Large intestine (tissue), 3 donors: ENCODE data around the gene COPB1. TPM values are rescaled to one million over a fixed set of nuclear protein-coding genes. Genes with fewer than 3 reads are reported as not detected.

Experiments
- DNase-seq, 2 donors: peaks; one replicate each; pipeline versions ENCODE4 v3.0.0 to v3.0.0-alpha.2; 2013
- H3K27ac ChIP-seq: one replicate; pipeline ENCODE4 v1.5.1; 2013; ENCODE audit warnings: low read length
- H3K27me3 ChIP-seq: 2 replicates; pipeline ENCODE4 v1.6.1; 2013; ENCODE audit warnings: low read length; ENCODE audit not compliant: control insufficient read depth, insufficient read depth
- H3K36me3 ChIP-seq: 2 replicates; pipeline ENCODE4 v1.6.1; 2013; ENCODE audit warnings: low read length; ENCODE audit not compliant: control insufficient read depth, insufficient read depth
- H3K4me1 ChIP-seq: one replicate; pipeline ENCODE4 v1.6.1; 2013; ENCODE audit warnings: low read length; ENCODE audit not compliant: control insufficient read depth, insufficient read depth
- H3K4me3 ChIP-seq: one replicate; pipeline ENCODE4 v1.5.1; 2013; ENCODE audit warnings: low read length
- H3K9me3 ChIP-seq: one replicate; pipeline ENCODE4 v1.6.1; 2013; ENCODE audit warnings: mild to moderate bottlenecking, low read depth, low read length, moderate library complexity; ENCODE audit not compliant: control insufficient read depth
- WGBS: methylation state at CpG from one replicate; pipeline ENCODE4 v1.1.5; 2013; ENCODE audit warnings: low lambda C conversion rate; ENCODE audit not compliant: insufficient coverage; 5-methylcytosine and 5-hydroxymethylcytosine counted together
- polyA plus RNA-seq: library from polyadenylated mRNA; unstranded; fragments of 120-200 nt; gene quantifications from one replicate; pipeline ENCODE4 v1.2.1, GENCODE V29; 2013

Gene COPB1
- polyA plus RNA-seq, 1 donor: 120 TPM

DNA sequence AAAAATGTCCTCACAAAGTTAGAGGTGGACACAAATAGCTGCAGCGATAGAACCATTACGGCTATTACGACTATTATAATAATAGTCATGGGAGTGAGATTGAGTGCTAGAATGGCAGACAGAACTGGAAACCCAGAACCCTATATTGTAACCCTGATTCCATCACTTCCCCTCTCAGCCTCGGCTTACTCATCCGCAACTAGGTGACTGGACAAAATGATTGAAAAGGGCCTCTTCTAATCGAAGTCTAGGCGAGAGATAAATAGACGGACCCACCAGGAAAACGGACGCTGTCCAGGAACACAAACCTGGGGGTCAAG, 19.9 kb upstream of the COPB1 start:
- no peaks in the 10 kb centered on the region for H3K4me1 ChIP-seq
- no peaks in the 10 kb centered on the region for H3K27me3 ChIP-seq
- peak overlapping the region; percentile 61 for H3K27ac ChIP-seq
- no CpG with 5 or more reads among the region's 10 CpGs for WGBS
- H3K4me3 ChIP-seq: peak overlapping the region; percentile 81
- H3K36me3 ChIP-seq: peaks cover 25% of the 10 kb centered on the region
- H3K9me3 ChIP-seq: no peaks in the 10 kb centered on the region
- no peak for DNase-seq

DNA sequence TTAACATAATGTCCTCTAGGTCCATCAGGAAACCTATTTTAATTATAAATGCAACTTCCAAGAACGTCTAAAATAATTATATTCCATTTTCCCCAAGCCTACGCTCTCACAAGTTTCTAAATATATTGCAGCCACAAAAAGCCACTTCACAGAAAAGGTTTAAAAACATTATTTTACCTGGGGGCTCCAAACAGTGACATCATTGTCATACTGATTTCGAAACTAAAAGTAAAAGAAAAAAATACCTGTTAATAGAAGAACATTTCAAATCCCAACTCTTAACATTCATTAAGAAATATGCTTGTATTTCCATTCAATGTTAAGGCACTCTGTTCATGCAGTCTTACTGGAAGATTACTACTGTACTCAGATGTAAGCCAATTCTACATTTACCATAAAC, 19.2 kb upstream of the COPB1 start:
- Histone ChIP-seq H3K27ac (no peak overlapping the region), H3K9me3 (no peaks in the 10 kb centered on the region), H3K27me3 (no peaks in the 10 kb centered on the region), H3K4me3 (peak overlapping the region; percentile 81), H3K36me3 (peaks cover 28% of the 10 kb centered on the region), H3K4me1 (no peaks in the 10 kb centered on the region)
- peak in 1 of 2 donors; percentile 11 for DNase-seq
- WGBS: 78% methylated on average over 1 of the region's 3 CpGs

DNA sequence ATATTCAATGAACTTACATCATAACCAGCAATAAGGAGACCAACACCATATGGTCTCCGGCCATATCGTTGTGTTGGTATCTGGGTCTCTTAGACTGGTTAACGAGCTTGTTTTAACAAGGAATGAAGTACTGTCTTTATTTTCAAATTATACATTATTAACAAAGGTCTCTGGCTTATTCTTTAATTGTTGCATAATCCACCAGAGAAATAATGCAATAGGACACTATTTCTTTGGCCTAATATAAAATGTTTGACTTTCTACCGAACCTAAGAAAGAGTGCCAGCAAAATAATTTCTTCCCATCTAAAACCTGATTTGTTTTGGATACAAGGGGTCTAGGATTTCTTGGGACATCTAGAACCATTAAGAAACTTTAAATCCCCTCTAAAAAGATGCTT, 14.2 kb upstream of the COPB1 start:
- H3K4me3 ChIP-seq: no peak overlapping the region
- no peaks in the 10 kb centered on the region for H3K9me3 ChIP-seq
- H3K4me1 ChIP-seq: no peaks in the 10 kb centered on the region
- no peak overlapping the region for H3K27ac ChIP-seq
- WGBS: no CpG with 5 or more reads among the region's 4 CpGs
- peaks cover 57% of the 10 kb centered on the region for H3K36me3 ChIP-seq
- no peaks in the 10 kb centered on the region for H3K27me3 ChIP-seq
- DNase-seq: no peak

DNA sequence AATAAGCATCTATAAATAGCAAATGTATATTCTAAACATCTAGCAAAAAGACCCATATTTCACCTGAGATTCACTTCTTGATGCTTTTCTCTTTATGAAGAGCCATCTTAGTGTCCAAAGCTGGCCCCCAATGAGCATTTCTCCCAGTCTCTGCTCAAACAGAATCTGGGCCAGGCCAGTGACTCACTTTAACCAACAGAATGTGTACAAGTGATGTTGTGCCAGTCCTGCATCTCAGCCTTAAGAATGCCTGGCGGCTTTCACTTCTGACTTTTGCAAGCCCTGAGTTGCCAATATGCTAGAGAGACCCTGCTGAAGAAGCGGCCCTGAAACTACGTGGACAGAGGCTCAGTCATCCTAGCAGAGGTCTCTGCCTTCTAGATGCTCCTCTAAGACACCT, 6.9 kb upstream of the COPB1 start:
- DNase-seq: no peak
- Histone ChIP-seq H3K4me1 (no peaks in the 10 kb centered on the region), H3K9me3 (no peaks in the 10 kb centered on the region), H3K4me3 (no peak overlapping the region), H3K27ac (no peak overlapping the region), H3K36me3 (peaks cover 46% of the 10 kb centered on the region), H3K27me3 (no peaks in the 10 kb centered on the region)
- no CpG with 5 or more reads among the region's 3 CpGs for WGBS

DNA sequence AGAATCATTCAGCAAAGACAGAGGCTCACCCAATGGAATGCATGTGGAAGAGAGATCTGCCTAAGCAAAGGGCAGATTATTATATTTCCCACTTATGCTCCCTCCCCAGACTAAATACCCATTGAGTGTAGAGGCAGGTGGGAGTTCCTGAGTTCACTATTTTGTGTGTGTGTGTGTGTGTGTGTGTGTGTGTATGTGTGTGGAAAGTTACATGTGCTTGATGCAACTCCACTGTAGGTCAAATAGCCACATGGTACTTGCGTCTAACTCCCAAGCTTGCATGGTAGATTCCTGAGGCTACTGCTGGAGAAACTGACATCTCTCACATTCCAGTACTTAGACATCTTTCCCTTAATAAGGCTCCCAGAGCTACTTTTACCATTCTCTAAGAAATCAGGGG, 3.4 kb upstream of the COPB1 start:
- no CpG with 5 or more reads among the region's 1 CpG for WGBS

DNA sequence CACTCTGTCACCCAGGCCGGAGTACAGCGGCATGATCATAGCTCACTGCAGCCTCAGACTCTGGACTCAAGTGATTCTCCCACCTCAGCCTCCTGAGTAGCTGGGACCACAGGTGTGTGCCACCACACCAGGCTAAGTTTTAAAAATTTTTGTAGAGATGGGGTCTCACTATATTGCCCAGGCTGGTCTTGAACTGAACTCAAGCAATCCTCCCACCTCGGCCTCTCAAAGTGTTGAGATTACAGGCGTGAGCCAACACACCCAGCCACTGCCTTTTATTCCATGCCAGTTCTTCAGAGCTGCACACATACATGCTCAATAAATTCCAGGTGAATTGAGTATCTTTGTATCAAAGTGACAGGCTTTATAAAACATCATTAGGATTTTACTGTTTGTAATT, 2.4 kb upstream of the COPB1 start:
- Histone ChIP-seq H3K36me3 (peaks cover 29% of the 10 kb centered on the region), H3K4me3 (no peak overlapping the region), H3K4me1 (no peaks in the 10 kb centered on the region), H3K9me3 (no peaks in the 10 kb centered on the region), H3K27ac (no peak overlapping the region), H3K27me3 (no peaks in the 10 kb centered on the region)
- no CpG with 5 or more reads among the region's 4 CpGs for WGBS
- no peak for DNase-seq

More for the DNA sequence above, 3.4 kb upstream of the COPB1 start:
- peaks cover 29% of the 10 kb centered on the region for H3K36me3 ChIP-seq
- H3K4me3 ChIP-seq: no peak overlapping the region
- DNase-seq: no peak
- H3K27ac ChIP-seq: no peak overlapping the region
- H3K9me3 ChIP-seq: no peaks in the 10 kb centered on the region
- no peaks in the 10 kb centered on the region for H3K4me1 ChIP-seq
- no peaks in the 10 kb centered on the region for H3K27me3 ChIP-seq

DNA sequence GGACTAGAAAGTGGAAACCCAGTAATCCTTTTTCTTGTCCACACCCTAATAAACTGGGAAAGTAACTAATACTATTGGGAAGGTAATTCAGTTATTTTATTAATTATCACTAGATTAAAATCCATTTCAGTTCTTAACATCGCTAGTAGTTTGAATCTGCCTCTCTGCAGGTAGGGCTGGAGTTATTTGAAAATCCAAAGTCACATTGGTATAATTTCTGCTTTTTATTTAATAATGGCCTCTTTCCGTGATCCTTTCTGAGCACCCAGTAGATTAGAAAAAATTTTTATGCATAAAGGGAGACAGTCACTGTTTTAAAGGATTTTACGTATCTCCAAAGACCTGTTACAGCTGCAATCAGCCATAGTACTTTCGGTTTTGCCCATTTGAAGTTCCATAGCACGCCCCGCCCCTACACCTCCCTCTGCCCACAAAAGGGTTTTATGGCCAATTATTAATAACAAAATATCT, 605 bp upstream of the COPB1 start:
- H3K9me3 ChIP-seq: no peaks in the 10 kb centered on the region

DNA sequence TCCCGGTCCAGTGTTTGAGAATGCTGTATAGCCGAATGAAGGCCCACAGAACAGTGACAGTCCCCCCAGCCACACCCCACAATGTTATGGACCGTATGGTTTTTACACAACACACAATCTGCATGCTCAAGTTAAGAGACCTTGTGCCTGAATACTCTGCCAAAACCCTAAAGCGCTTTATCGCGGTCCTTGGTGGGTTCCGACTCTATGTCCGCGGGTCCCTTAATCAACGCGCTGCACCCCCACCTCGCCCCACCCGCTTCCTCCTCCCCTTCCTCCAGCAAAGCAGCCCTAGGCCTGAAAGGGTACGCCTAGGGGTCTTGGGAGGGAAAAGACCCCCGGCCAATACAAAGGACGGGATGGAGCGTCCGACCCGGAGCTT, 442 bp downstream of the COPB1 start:
- Histone ChIP-seq H3K36me3 (peaks cover 21% of the 10 kb centered on the region), H3K4me1 (no peaks in the 10 kb centered on the region), H3K27me3 (no peaks in the 10 kb centered on the region), H3K27ac (peak overlapping the region; percentile 93), H3K4me3 (peak overlapping the region; percentile 97), H3K9me3 (no peaks in the 10 kb centered on the region)
- no CpG with 5 or more reads among the region's 19 CpGs for WGBS
- DNase-seq: peak; percentile 12 to 59

More for the DNA sequence above, 605 bp upstream of the COPB1 start:
- Histone ChIP-seq H3K4me3 (peak overlapping the region; percentile 97), H3K27ac (peak overlapping the region; percentile 93), H3K36me3 (peaks cover 22% of the 10 kb centered on the region), H3K4me1 (no peaks in the 10 kb centered on the region), H3K27me3 (no peaks in the 10 kb centered on the region)
- WGBS: 7% methylated on average over 3 of the region's 6 CpGs
- DNase-seq: peak; percentile 37 to 81

DNA sequence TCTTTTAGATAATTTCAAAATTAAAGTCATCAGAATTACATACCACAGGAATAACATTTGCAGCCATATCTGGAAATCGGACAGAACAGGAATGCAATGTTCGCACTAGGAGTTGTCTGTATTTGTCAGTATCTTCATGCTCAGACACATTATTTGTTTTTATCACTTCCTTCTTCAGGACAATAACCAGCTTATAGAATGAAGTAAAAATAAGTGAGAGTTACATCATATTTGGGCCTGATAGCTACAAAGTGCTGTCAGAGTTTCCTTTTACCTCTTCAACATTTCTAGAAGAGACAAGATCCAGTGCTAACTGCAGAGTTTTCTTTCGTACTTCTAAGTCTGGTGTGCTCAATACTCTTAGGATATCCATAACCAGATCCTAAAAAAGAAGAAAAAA, 18.9 kb downstream of the COPB1 start:
- WGBS: 100% methylated on average over 2 of the region's 3 CpGs
- Histone ChIP-seq H3K36me3 (peaks cover 77% of the 10 kb centered on the region), H3K4me1 (no peaks in the 10 kb centered on the region), H3K27me3 (no peaks in the 10 kb centered on the region), H3K4me3 (no peak overlapping the region), H3K27ac (no peak overlapping the region), H3K9me3 (no peaks in the 10 kb centered on the region)
- DNase-seq: no peak

DNA sequence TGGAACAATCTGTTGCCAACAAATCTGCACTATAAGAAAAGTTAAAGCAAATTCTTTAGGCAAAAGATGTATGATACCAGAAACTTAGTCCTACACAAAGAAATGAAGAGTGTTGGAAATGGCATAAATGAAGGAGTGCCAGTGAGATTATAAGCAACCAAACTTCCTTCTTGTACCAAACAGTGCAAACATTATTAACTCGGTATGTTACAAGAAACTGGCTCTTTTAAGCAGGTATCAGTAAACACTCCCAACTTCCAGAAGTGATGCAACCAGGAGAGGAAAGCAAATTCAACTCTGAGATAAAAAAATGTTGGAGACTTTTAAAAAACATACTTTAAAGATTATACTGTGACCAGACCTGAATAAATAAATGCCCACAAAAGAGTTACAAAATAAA, 28.5 kb downstream of the COPB1 start:
- Histone ChIP-seq H3K27ac (no peak overlapping the region), H3K36me3 (peaks cover 81% of the 10 kb centered on the region), H3K4me1 (no peaks in the 10 kb centered on the region), H3K9me3 (no peaks in the 10 kb centered on the region), H3K27me3 (no peaks in the 10 kb centered on the region), H3K4me3 (no peak overlapping the region)
- no peak for DNase-seq
- no CpG with 5 or more reads among the region's 1 CpG for WGBS

DNA sequence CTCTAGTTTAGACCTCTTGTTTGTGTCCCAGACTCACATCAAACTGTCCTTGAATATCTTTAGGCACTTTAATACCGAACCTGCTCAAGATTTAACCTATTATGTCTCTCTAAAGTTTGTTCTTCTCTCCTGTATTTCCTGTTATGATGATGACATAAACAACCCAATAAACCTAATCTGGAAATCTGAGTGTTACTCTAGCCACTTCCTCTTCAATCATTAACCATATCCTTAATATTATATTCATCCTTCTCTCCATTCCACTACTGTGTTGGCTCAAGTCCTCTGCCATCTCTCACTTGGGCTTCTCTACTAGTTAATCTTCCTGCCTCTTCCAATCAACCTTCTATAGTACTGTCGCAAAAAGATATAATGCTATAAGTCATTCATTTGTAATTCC, 36.0 kb downstream of the COPB1 start:
- H3K9me3 ChIP-seq: no peaks in the 10 kb centered on the region
- peaks cover 77% of the 10 kb centered on the region for H3K36me3 ChIP-seq
- H3K27me3 ChIP-seq: no peaks in the 10 kb centered on the region
- 92% methylated on average over 2 of the region's 2 CpGs for WGBS
- no peaks in the 10 kb centered on the region for H3K4me1 ChIP-seq
- no peak overlapping the region for H3K4me3 ChIP-seq
- no peak overlapping the region for H3K27ac ChIP-seq
- DNase-seq: no peak
